Loucy (cell line): ENCODE measurements around the gene CLDN25.

Experiments
- EZH2phosphoT487 ChIP-seq: fragments of 200-600 bp; IDR thresholded peaks from 2 replicates; pipeline ENCODE4 v1.6.1; 2018; ENCODE audit warnings: antibody characterized with exemption, mild to moderate bottlenecking, moderate library complexity, borderline replicate concordance
- TF ChIP-seq, protein P1 (sequence below): fragments of 200-600 bp; sonication (generic); conservative IDR thresholded peaks from 2 replicates; pipeline ENCODE4 v1.5.1; 2014; ENCODE audit warnings: mild to moderate bottlenecking, antibody characterized with exemption, low read length

- TF ChIP-seq, protein P1, sequence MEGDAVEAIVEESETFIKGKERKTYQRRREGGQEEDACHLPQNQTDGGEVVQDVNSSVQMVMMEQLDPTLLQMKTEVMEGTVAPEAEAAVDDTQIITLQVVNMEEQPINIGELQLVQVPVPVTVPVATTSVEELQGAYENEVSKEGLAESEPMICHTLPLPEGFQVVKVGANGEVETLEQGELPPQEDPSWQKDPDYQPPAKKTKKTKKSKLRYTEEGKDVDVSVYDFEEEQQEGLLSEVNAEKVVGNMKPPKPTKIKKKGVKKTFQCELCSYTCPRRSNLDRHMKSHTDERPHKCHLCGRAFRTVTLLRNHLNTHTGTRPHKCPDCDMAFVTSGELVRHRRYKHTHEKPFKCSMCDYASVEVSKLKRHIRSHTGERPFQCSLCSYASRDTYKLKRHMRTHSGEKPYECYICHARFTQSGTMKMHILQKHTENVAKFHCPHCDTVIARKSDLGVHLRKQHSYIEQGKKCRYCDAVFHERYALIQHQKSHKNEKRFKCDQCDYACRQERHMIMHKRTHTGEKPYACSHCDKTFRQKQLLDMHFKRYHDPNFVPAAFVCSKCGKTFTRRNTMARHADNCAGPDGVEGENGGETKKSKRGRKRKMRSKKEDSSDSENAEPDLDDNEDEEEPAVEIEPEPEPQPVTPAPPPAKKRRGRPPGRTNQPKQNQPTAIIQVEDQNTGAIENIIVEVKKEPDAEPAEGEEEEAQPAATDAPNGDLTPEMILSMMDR, result no peak
- TF ChIP-seq EZH2phosphoT487, result no peak
These were observed 50.2 kb downstream of the CLDN25 start for GRCh38 chr11:113829751-113830150.
